Lower leg skin (tissue), 4 donors: ENCODE measurements around the gene ARHGAP40. TPM values are rescaled to one million over a fixed set of nuclear protein-coding genes. Genes with fewer than 3 reads are reported as not detected.

Source experiments
- DNase-seq, 2 donors: peaks; one replicate each; pipeline ENCODE4 v3.0.0-alpha.2; 2019; ENCODE audit warnings: low spot score in 2 of 2
- H3K4me3 ChIP-seq: fragments of 200-600 bp; sonication (generic); 2 replicates; pipeline ENCODE4 v1.5.1; 2017; ENCODE audit warnings: mild to moderate bottlenecking, low read depth; ENCODE audit not compliant: poor library complexity, severe bottlenecking
- POLR2A ChIP-seq, 2 donors: fragments of 450-650 bp; IDR thresholded peaks; one replicate each; pipeline ENCODE4 v1.6.1; 2016 to 2017; ENCODE audit warnings: antibody characterized with exemption in 2 of 2, mild to moderate bottlenecking in 1 of 2, moderate library complexity in 1 of 2
- WGBS, 2 donors: methylation state at CpG; one replicate each; pipeline ENCODE4 v1.1.5; 2018; 5-methylcytosine and 5-hydroxymethylcytosine counted together
- intact Hi-C: fragments of 100-400 bp; cut with DNase I; formaldehyde crosslinking; loops from one replicate; pipeline ENCODE4 v1.15.0; 2023; ENCODE audit warnings: low total_unique reads
- total RNA-seq, 4 donors: library from RNA; depleted of rRNA; stranded (reverse); fragments of >200 nt; gene quantifications; one replicate each; pipeline ENCODE4 v1.1.0, GENCODE V29; 2016
- TF ChIP-seq, protein P1 (sequence below), 3 donors: fragments of 450-650 bp; IDR thresholded peaks; one replicate each; pipeline ENCODE4 v1.5.1; 2016; ENCODE audit warnings: antibody characterized with exemption in 3 of 3, mild to moderate bottlenecking in 3 of 3, moderate library complexity in 2 of 3

ARHGAP40 gene
- total RNA-seq, 4 donors from 2014 or later, result 27.0 to 54.8 (median 45.9) TPM

GRCh38 chr20:38680500-38681306 lies 79.1 kb downstream of the ARHGAP40 start:
- WGBS, 2 donors, result 40 to 51% methylated on average over 9 of the region's 9 CpGs
- intact Hi-C loops, result no loop called here
- no peak for TF ChIP-seq POLR2A (IDR thresholded peaks at IDR 0.05)
- TF ChIP-seq, protein P1, sequence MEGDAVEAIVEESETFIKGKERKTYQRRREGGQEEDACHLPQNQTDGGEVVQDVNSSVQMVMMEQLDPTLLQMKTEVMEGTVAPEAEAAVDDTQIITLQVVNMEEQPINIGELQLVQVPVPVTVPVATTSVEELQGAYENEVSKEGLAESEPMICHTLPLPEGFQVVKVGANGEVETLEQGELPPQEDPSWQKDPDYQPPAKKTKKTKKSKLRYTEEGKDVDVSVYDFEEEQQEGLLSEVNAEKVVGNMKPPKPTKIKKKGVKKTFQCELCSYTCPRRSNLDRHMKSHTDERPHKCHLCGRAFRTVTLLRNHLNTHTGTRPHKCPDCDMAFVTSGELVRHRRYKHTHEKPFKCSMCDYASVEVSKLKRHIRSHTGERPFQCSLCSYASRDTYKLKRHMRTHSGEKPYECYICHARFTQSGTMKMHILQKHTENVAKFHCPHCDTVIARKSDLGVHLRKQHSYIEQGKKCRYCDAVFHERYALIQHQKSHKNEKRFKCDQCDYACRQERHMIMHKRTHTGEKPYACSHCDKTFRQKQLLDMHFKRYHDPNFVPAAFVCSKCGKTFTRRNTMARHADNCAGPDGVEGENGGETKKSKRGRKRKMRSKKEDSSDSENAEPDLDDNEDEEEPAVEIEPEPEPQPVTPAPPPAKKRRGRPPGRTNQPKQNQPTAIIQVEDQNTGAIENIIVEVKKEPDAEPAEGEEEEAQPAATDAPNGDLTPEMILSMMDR (IDR thresholded peaks at IDR 0.05), result no peak
- DNase-seq, result peak in 1 of 2 donors; percentile 25
- H3K4me3 ChIP-seq, result no peak overlapping the region

GRCh38 chr20:38685271-38685670 lies 83.7 kb downstream of the ARHGAP40 start:
- no peak overlapping the region for H3K4me3 ChIP-seq
- 52 to 67% methylated on average over 2 of the region's 2 CpGs for WGBS, 2 donors
- no peak for DNase-seq
- TF ChIP-seq POLR2A (IDR thresholded peaks at IDR 0.05), result no peak
- TF ChIP-seq, protein P1 (IDR thresholded peaks at IDR 0.05), result no peak
- intact Hi-C loops, result no loop called here

DNA sequence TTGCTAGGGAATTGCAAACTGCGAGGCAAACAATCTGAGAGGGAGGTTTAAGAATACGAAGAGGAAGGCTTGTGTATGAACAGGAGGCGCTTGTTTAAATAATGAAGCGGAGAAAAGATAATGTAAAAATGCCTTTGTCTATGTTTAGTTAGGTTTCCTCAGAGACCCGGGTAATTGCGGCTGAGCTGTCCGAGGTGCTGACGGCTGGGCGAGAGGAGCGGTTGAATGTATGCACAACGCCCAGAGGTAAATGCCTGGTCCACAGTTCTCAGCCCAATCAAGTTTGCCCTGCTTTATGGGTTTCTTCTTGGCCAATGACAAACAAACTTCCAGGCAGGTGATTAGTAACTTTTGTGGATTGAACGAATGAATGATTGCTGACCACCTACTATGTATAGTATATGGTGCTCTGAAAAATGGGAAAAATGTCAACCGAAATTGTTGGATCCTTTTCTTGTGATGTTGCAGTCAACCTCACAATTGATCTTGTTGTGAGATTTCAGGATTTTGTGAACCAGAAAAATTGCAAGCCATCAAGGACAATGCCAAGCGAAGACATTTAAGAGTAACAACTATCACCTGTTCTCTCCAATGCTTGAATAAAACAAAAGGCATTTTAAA lies 84.4 kb downstream of the ARHGAP40 start:
- no peak for TF ChIP-seq POLR2A (IDR thresholded peaks at IDR 0.05)
- TF ChIP-seq, protein P1 (IDR thresholded peaks at IDR 0.05), result no peak
- no peak overlapping the region for H3K4me3 ChIP-seq
- peak in 1 of 2 donors; percentile 59 for DNase-seq
- 14% methylated on average over 14 of the region's 14 CpGs for WGBS, 2 donors
- intact Hi-C loops, result no loop called here

- TF ChIP-seq, protein P1 (IDR thresholded peaks at IDR 0.05), result no peak
- TF ChIP-seq POLR2A (IDR thresholded peaks at IDR 0.05), result no peak
- DNase-seq, result peak in 1 of 2 donors; percentile 20
Observed at GRCh38 chr20:38692436-38693411, 91.1 kb downstream of the ARHGAP40 start.

GRCh38 chr20:38697306-38697705 lies 95.7 kb downstream of the ARHGAP40 start:
- intact Hi-C loops, result no loop called here
- DNase-seq, result peak in 1 of 2 donors; percentile 56
- WGBS, 2 donors, result 80 to 83% methylated on average over 9 of the region's 9 CpGs
- TF ChIP-seq, protein P1 (IDR thresholded peaks at IDR 0.05), result no peak
- no peak for TF ChIP-seq POLR2A (IDR thresholded peaks at IDR 0.05)
- H3K4me3 ChIP-seq, result no peak overlapping the region

More at GRCh38 chr20:38692436-38693411, 91.1 kb downstream of the ARHGAP40 start:
- WGBS, 2 donors, result 38 to 41% methylated on average over 13 of the region's 13 CpGs
- intact Hi-C loops, result loop anchor here (5.0 kb wide), 1 partner anchor 1020 kb away; no protein-coding TSS in a partner anchor
- H3K4me3 ChIP-seq, result no peak overlapping the region
